Stimulated activated CD8-positive, alpha-beta memory T cell treated with anti-CD3 and anti-CD28 coated beads, Interleukin-4, amount 100 ng/mL, for 1 hour (primary cell): ENCODE results near the gene DOK4.
"Not testable (repeated sequence)": the region's sequence is repeated elsewhere in the genome, so short reads cannot be mapped to it uniquely, and the experiment has no call there.

Source experiments
- DNase-seq, 2 donors: peaks; one replicate each; pipeline ENCODE4 v3.0.0-alpha.2; 2020; ENCODE audit warnings: low read depth in 2 of 2, low spot score in 1 of 2

DOK4 gene

GRCh38 chr16:57502048-57502775 is 15.9 kb upstream of the DOK4 start:
- DNase-seq, result no peak

GRCh38 chr16:57501492-57501891 is 15.2 kb upstream of the DOK4 start:
- DNase-seq, result no peak

GRCh38 chr16:57500578-57501111 is 14.4 kb upstream of the DOK4 start:
- DNase-seq, result no peak

GRCh38 chr16:57499941-57500340 is 13.6 kb upstream of the DOK4 start:
- DNase-seq, result not testable (repeated sequence)

GRCh38 chr16:57498031-57498430 is 11.7 kb upstream of the DOK4 start:
- no peak for DNase-seq

- no peak for DNase-seq
Observed at GRCh38 chr16:57497121-57497520, 10.8 kb upstream of the DOK4 start.

GRCh38 chr16:57493767-57494166 is 7.5 kb upstream of the DOK4 start:
- DNase-seq, result no peak

- no peak for DNase-seq
Observed at GRCh38 chr16:57489229-57489628, 2.9 kb upstream of the DOK4 start.

- no peak for DNase-seq
Observed at GRCh38 chr16:57486858-57487834, 853 bp upstream of the DOK4 start.

- no peak for DNase-seq
Observed at GRCh38 chr16:57485091-57485915, 990 bp downstream of the DOK4 start.

- no peak for DNase-seq
Observed at GRCh38 chr16:57484515-57485005, 1.7 kb downstream of the DOK4 start.

- no peak for DNase-seq
Observed at GRCh38 chr16:57483725-57484514, 2.4 kb downstream of the DOK4 start.

- no peak for DNase-seq
Observed at GRCh38 chr16:57482845-57483545, 3.3 kb downstream of the DOK4 start.

GRCh38 chr16:57481421-57481820 is 4.9 kb downstream of the DOK4 start:
- no peak for DNase-seq

GRCh38 chr16:57480754-57481230 is 5.5 kb downstream of the DOK4 start:
- DNase-seq, result no peak

GRCh38 chr16:57479976-57480753 is 6.1 kb downstream of the DOK4 start:
- no peak for DNase-seq

GRCh38 chr16:57479205-57479975 is 6.9 kb downstream of the DOK4 start:
- no peak for DNase-seq
